ENCODE results near the gene RPS6KL1. TPM values are rescaled to one million over a fixed set of nuclear protein-coding genes. Genes with fewer than 3 reads are reported as not detected.

The RPS6KL1 gene
- polyA plus RNA-seq, 1 donor from 2014 or later, result 147 TPM

DNA sequence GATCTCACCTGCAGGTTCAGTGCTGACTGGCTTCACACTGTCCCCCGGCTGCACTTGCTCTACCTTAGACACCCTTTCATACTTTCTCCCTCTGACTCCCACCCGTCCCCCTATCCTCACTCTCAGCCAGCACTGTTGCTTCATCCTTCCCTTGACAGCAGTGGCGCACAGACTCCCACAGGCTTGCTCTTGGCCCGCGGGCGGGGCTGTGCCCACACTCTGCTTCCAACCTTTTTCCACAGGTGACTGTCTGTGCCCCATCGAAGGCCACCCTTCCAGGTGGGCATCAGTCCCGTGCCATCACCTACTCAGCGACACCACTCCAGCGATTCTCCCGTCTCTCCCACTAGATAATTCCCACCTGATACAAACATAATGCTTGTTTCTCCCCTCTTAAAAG is 1.0 kb upstream of the RPS6KL1 start:
- no peak for TF ChIP-seq MXI1 (conservative IDR thresholded peaks at IDR 0.05; ENCODE audit: poor library complexity, severe bottlenecking)
- TF ChIP-seq, protein P1, sequence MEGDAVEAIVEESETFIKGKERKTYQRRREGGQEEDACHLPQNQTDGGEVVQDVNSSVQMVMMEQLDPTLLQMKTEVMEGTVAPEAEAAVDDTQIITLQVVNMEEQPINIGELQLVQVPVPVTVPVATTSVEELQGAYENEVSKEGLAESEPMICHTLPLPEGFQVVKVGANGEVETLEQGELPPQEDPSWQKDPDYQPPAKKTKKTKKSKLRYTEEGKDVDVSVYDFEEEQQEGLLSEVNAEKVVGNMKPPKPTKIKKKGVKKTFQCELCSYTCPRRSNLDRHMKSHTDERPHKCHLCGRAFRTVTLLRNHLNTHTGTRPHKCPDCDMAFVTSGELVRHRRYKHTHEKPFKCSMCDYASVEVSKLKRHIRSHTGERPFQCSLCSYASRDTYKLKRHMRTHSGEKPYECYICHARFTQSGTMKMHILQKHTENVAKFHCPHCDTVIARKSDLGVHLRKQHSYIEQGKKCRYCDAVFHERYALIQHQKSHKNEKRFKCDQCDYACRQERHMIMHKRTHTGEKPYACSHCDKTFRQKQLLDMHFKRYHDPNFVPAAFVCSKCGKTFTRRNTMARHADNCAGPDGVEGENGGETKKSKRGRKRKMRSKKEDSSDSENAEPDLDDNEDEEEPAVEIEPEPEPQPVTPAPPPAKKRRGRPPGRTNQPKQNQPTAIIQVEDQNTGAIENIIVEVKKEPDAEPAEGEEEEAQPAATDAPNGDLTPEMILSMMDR (IDR thresholded peaks at IDR 0.05; ENCODE audit: poor library complexity, severe bottlenecking), result no peak
- H3K4me2 ChIP-seq (ENCODE audit: low read length), result no peak overlapping the region
- H3K9me2 ChIP-seq (ENCODE audit: insufficient read depth, low read length), result no peaks in the 10 kb centered on the region
- no peaks in the 10 kb centered on the region for H3K9me3 ChIP-seq (ENCODE audit: low read length)
- no peak overlapping the region for H3K27ac ChIP-seq (ENCODE audit: low read length)
- no peaks in the 10 kb centered on the region for H4K20me1 ChIP-seq (ENCODE audit: insufficient read depth)
- H2AFZ ChIP-seq (ENCODE audit: low read depth, low read length), result no peak overlapping the region
- H3K79me2 ChIP-seq (replicated peaks; ENCODE audit: insufficient read depth, low read length), result no peaks in the 10 kb centered on the region
- H3K27me3 ChIP-seq (ENCODE audit: insufficient read depth, low read depth, low read length), result no peaks in the 10 kb centered on the region
- H3K9ac ChIP-seq (ENCODE audit: low read length), result no peak overlapping the region
- no peaks in the 10 kb centered on the region for H3K36me3 ChIP-seq (ENCODE audit: insufficient read depth, low read length)
- H3F3A ChIP-seq (ENCODE audit: insufficient read depth, low read length, poor library complexity, severe bottlenecking), result no peaks in the 10 kb centered on the region
- no peak overlapping the region for H3K4me3 ChIP-seq (ENCODE audit: low read length)

DNA sequence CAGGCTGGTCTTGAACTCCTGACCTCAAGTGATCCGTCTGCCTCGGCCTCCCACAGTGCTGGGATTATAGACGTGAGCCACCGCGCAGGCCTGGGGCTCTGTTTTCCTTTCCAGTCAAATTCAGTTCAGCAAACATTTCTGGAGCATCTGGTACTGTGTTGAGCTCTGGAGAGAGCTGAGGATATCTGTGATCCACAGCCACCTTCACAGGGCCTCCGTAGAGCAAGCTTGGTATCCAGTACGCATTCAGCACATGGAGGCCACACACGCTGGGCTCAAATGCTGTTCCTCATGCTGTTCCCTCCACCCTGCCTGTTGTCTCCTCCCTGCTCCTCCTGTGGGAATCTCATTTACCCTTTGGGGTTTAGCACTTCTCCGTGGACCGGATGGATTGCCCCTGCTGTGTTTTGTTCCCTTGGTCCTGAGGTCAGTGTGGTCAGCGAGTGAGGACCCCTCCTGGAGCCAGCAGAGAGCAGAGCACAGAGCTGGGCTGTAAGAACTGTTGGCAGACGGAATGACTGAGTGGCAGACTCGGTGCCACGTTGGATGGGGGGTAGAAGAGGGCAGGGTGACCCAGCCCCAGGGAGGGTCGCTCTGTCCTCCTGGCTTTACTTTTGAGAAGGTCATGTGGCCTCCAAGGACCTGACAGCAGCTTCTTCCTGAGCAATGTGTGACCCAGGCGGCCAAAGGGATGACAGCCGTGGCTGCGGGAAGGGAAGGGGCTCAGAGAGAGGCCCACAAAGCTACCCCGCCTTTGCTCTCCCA is 891 bp downstream of the RPS6KL1 start:
- Histone ChIP-seq H3K4me3 (ENCODE audit: low read length) (peak overlapping the region; percentile 99), H3K4me2 (ENCODE audit: low read length) (peak overlapping the region; percentile 97)

More for the DNA sequence above, 891 bp downstream of the RPS6KL1 start:
- Histone ChIP-seq H3K27ac (ENCODE audit: low read length) (peak overlapping the region; percentile 71), H4K20me1 (ENCODE audit: insufficient read depth) (no peaks in the 10 kb centered on the region), H3F3A (ENCODE audit: insufficient read depth, low read length, poor library complexity, severe bottlenecking) (no peaks in the 10 kb centered on the region), H3K36me3 (ENCODE audit: insufficient read depth, low read length) (no peaks in the 10 kb centered on the region), H3K9me3 (ENCODE audit: low read length) (no peaks in the 10 kb centered on the region), H3K9ac (ENCODE audit: low read length) (peak overlapping the region; percentile 96), H3K27me3 (ENCODE audit: insufficient read depth, low read depth, low read length) (no peaks in the 10 kb centered on the region), H3K79me2 (replicated peaks; ENCODE audit: insufficient read depth, low read length) (no peaks in the 10 kb centered on the region), H2AFZ (ENCODE audit: low read depth, low read length) (peak overlapping the region; percentile 98), H3K9me2 (ENCODE audit: insufficient read depth, low read length) (no peaks in the 10 kb centered on the region)
- TF ChIP-seq MXI1 (conservative IDR thresholded peaks at IDR 0.05; ENCODE audit: poor library complexity, severe bottlenecking) (no peak), EZH2 (IDR thresholded peaks at IDR 0.05; ENCODE audit: borderline replicate concordance, insufficient read depth, low read length, poor library complexity, severe bottlenecking) (no peak), POLR2AphosphoS5 (IDR thresholded peaks at IDR 0.05) (no peak), EP300 (conservative IDR thresholded peaks at IDR 0.05; ENCODE audit: poor library complexity, severe bottlenecking) (no peak), RAD21 (conservative IDR thresholded peaks at IDR 0.05) (no peak), TAF1 (IDR thresholded peaks at IDR 0.05; ENCODE audit: low read depth) (no peak), SMC3 (conservative IDR thresholded peaks at IDR 0.05; ENCODE audit: poor library complexity) (no peak)
- TF ChIP-seq, protein P1 (IDR thresholded peaks at IDR 0.05; ENCODE audit: poor library complexity, severe bottlenecking), result no peak
- TF ChIP-seq, protein P2, sequence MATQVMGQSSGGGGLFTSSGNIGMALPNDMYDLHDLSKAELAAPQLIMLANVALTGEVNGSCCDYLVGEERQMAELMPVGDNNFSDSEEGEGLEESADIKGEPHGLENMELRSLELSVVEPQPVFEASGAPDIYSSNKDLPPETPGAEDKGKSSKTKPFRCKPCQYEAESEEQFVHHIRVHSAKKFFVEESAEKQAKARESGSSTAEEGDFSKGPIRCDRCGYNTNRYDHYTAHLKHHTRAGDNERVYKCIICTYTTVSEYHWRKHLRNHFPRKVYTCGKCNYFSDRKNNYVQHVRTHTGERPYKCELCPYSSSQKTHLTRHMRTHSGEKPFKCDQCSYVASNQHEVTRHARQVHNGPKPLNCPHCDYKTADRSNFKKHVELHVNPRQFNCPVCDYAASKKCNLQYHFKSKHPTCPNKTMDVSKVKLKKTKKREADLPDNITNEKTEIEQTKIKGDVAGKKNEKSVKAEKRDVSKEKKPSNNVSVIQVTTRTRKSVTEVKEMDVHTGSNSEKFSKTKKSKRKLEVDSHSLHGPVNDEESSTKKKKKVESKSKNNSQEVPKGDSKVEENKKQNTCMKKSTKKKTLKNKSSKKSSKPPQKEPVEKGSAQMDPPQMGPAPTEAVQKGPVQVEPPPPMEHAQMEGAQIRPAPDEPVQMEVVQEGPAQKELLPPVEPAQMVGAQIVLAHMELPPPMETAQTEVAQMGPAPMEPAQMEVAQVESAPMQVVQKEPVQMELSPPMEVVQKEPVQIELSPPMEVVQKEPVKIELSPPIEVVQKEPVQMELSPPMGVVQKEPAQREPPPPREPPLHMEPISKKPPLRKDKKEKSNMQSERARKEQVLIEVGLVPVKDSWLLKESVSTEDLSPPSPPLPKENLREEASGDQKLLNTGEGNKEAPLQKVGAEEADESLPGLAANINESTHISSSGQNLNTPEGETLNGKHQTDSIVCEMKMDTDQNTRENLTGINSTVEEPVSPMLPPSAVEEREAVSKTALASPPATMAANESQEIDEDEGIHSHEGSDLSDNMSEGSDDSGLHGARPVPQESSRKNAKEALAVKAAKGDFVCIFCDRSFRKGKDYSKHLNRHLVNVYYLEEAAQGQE (IDR thresholded peaks at IDR 0.05; ENCODE audit: borderline replicate concordance), result no peak
